GM21367 (cell line): Measurements from ENCODE around the gene MYO18A.

Source experiments
- ATAC-seq: cut with Tn5 transposase; IDR thresholded peaks from one replicate; pipeline ENCODE4 v1.9.1; 2021; ENCODE audit not compliant: unreplicated experiment

MYO18A gene

GRCh38 chr17:29060475-29060874 is 119.7 kb downstream of the MYO18A start:
- no peak for ATAC-seq

GRCh38 chr17:29059281-29059680 is 120.9 kb downstream of the MYO18A start:
- no peak for ATAC-seq

GRCh38 chr17:29058391-29058790 is 121.8 kb downstream of the MYO18A start:
- no peak for ATAC-seq

- no peak for ATAC-seq
Measured at GRCh38 chr17:29057361-29057760, 122.8 kb downstream of the MYO18A start.

- ATAC-seq, result no peak
Measured at GRCh38 chr17:29054835-29055234, 125.4 kb downstream of the MYO18A start.

- ATAC-seq, result no peak
Measured at GRCh38 chr17:29051731-29052130, 128.5 kb downstream of the MYO18A start.

GRCh38 chr17:29051194-29051593 is 129.0 kb downstream of the MYO18A start:
- ATAC-seq, result no peak

GRCh38 chr17:29050176-29050575 is 130.0 kb downstream of the MYO18A start:
- no peak for ATAC-seq

GRCh38 chr17:29049541-29050145 is 130.6 kb downstream of the MYO18A start:
- no peak for ATAC-seq

- no peak for ATAC-seq
Measured at GRCh38 chr17:29048440-29049368, 131.5 kb downstream of the MYO18A start.

- ATAC-seq, result no peak
Measured at GRCh38 chr17:29046473-29046839, 133.7 kb downstream of the MYO18A start.

- ATAC-seq, result no peak
Measured at GRCh38 chr17:29045734-29046472, 134.3 kb downstream of the MYO18A start.

GRCh38 chr17:29045026-29045425 is 135.2 kb downstream of the MYO18A start:
- ATAC-seq, result no peak

GRCh38 chr17:29043539-29044145 is 136.6 kb downstream of the MYO18A start:
- no peak for ATAC-seq

- no peak for ATAC-seq
Measured at GRCh38 chr17:29042679-29043538, 137.3 kb downstream of the MYO18A start, which contains the start of gene PIPOX. Gene PIPOX, plus strand, starts transcription at chr17:29043141. Its CDS starts 85 bp downstream, at chr17:29043226.

- no peak for ATAC-seq
Measured at GRCh38 chr17:29042026-29042678, 138.0 kb downstream of the MYO18A start.

- ATAC-seq, result no peak
Measured at GRCh38 chr17:29041571-29041970, 138.6 kb downstream of the MYO18A start.

- no peak for ATAC-seq
Measured at GRCh38 chr17:29041091-29041490, 139.1 kb downstream of the MYO18A start.

- ATAC-seq, result no peak
Measured at GRCh38 chr17:29039764-29040598, 140.2 kb downstream of the MYO18A start.
